ENCODE measurements around the gene BTBD16.

The BTBD16 gene

DNA sequence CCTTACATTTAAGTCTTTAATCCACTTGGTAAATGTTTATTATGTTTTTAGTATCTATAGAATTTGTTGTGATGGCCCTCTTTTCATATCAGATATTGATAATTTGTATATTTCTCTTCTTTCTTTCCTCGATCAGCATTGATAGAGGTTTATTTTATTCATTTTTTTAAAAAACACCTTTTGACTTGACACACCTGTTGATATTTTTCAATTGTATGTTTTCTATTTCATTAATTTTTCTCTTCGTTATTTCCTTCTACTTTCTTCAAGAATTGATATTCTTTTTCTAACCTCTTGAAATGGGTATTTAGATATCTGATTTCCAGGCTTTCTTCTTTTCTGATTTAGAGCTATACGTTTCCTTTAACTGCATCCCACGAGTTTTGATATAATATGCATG, 50.9 kb downstream of the BTBD16 start:
- FAIRE-seq (no peak), DNase-seq (ENCODE audit: insufficient read length, low spot score) (no peak)
- no peak for TF ChIP-seq PAX5 (IDR thresholded peaks at IDR 0.05; ENCODE audit: insufficient read depth, low read length, severe bottlenecking)
- no peak for TF ChIP-seq POU2F2 (IDR thresholded peaks at IDR 0.05; ENCODE audit: low read depth, low read length)
- no peak for TF ChIP-seq TAF1 (IDR thresholded peaks at IDR 0.05; ENCODE audit: low read depth, low read length)
- no peak for TF ChIP-seq POLR2A (IDR thresholded peaks at IDR 0.05; ENCODE audit: low read depth, low read length)

DNA sequence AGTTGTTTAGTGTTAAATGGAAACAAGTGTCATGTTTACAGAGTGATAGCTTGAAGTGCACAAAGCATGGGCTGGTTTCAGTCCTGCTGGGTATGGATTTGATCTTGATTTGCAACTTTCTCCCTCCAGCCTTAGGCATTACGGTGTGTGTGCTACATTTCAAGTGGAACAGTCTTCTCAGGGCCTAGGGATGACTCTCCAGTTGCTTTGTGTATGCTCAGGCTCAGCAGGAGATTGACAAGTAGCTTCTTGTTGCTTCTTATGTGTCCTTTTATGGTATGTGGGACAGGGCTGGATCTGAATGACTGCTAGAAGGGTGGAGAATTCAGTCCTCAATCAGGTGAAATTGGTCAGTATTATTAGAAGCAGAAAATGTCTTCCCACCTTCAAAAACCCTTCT, 52.1 kb downstream of the BTBD16 start:
- DNase-seq (ENCODE audit: insufficient read length, low spot score): no peak
- no peak for TF ChIP-seq PAX5 (IDR thresholded peaks at IDR 0.05; ENCODE audit: insufficient read depth, low read length, severe bottlenecking)
- no peak for TF ChIP-seq POLR2AphosphoS5 (IDR thresholded peaks at IDR 0.05; ENCODE audit: low read depth, low read length)
- no peak for TF ChIP-seq POLR2A (IDR thresholded peaks at IDR 0.05; ENCODE audit: low read depth, low read length)
- TF ChIP-seq POU2F2 (IDR thresholded peaks at IDR 0.05; ENCODE audit: low read depth, low read length): no peak
- no peak for TF ChIP-seq SPI1 (IDR thresholded peaks at IDR 0.05; ENCODE audit: low read depth, low read length)
- TF ChIP-seq TAF1 (IDR thresholded peaks at IDR 0.05; ENCODE audit: low read depth, low read length): no peak
- FAIRE-seq: no peak

DNA sequence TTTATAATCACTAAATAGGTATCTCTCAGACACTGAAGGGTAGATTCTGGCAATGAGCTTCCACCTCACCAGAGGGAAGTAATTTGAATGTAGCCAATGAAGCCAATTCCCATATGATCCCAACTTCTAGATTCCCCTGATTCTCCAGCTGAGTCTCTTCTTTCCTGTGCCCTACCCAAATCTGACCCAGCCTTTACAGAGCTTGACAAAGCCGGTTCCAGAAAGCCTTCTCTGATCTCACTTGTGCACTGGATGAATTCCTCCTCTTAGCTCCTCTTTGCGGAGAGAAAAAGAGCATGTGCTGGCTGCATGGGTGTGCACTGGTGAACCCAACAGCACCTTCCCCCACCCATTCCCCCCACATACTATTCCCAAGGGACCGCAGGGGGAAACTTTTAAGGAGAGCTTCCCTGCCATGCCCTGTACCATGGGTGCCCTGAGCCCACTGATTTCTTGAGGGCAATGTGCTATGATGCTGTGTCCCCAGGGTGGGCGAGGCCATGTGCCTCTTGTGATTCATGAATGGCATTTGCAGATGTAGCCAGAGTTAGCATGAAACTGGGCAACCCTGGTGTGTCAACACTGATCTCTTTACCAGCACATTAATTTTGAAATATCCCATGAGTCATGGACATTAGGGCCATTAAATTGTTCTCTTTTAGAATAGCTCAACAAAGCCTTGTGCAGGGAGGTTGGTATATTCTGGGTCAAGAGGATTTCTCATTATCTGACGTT, 53.0 kb downstream of the BTBD16 start:
- TF ChIP-seq PAX5 (IDR thresholded peaks at IDR 0.05; ENCODE audit: insufficient read depth, low read length, severe bottlenecking) (no peak), POLR2AphosphoS5 (IDR thresholded peaks at IDR 0.05; ENCODE audit: low read depth, low read length) (no peak), POLR2A (IDR thresholded peaks at IDR 0.05; ENCODE audit: low read depth, low read length) (no peak), TAF1 (IDR thresholded peaks at IDR 0.05; ENCODE audit: low read depth, low read length) (no peak)
- no peak for DNase-seq (ENCODE audit: insufficient read length, low spot score)
- FAIRE-seq: no peak

DNA sequence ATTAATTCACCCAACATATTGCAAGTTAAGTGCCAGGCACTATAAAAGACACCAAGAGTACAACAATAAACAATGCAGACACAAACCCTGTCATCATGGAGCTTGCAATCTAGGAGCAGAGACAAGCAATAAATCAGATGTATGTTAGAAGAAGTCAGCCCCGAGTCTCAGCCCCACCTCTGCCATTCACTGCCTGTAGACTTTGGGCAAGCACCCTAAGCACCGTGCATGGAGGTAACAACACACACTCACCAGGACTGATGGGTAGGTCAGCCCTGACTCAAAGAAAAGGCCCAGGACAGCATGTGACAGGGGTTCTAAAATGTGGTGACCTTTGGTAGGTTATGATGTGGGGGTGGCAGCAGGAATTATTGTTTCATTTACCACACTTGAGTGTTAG, 54.1 kb downstream of the BTBD16 start:
- DNase-seq (ENCODE audit: insufficient read length, low spot score) (no peak), FAIRE-seq (no peak)
- TF ChIP-seq POLR2AphosphoS5 (IDR thresholded peaks at IDR 0.05; ENCODE audit: low read depth, low read length): no peak
- no peak for TF ChIP-seq POU2F2 (IDR thresholded peaks at IDR 0.05; ENCODE audit: low read depth, low read length)
- TF ChIP-seq SPI1 (IDR thresholded peaks at IDR 0.05; ENCODE audit: low read depth, low read length): no peak
- no peak for TF ChIP-seq TAF1 (IDR thresholded peaks at IDR 0.05; ENCODE audit: low read depth, low read length)
- TF ChIP-seq PAX5 (IDR thresholded peaks at IDR 0.05; ENCODE audit: insufficient read depth, low read length, severe bottlenecking): no peak
- TF ChIP-seq POLR2A (IDR thresholded peaks at IDR 0.05; ENCODE audit: low read depth, low read length): no peak

DNA sequence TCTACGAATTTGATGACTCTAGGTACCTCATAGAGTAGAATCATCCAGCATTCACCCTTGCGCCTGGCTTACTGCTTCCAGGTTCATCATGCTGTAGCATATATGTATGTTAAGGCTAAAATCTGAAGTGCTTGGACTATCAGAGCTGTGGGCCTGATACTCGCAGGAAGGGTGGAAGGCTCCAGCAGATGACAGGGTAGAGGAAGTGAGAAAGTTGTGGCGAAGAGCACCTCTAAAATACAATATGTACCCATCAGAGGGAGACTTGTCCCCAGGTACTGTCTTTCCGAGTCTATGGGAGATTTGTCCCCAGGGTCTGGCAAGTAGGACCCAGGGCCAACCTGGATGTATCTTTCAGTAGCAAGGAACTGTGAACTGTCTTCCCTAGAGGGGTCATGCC, 55.3 kb downstream of the BTBD16 start:
- TF ChIP-seq SPI1 (IDR thresholded peaks at IDR 0.05; ENCODE audit: low read depth, low read length): peak; percentile 92
- TF ChIP-seq PAX5 (IDR thresholded peaks at IDR 0.05; ENCODE audit: insufficient read depth, low read length, severe bottlenecking): no peak
- no peak for TF ChIP-seq TAF1 (IDR thresholded peaks at IDR 0.05; ENCODE audit: low read depth, low read length)
- TF ChIP-seq POU2F2 (IDR thresholded peaks at IDR 0.05; ENCODE audit: low read depth, low read length): no peak
- no peak for TF ChIP-seq POLR2A (IDR thresholded peaks at IDR 0.05; ENCODE audit: low read depth, low read length)
- FAIRE-seq (no peak), DNase-seq (ENCODE audit: insufficient read length, low spot score) (peak; percentile 29)

DNA sequence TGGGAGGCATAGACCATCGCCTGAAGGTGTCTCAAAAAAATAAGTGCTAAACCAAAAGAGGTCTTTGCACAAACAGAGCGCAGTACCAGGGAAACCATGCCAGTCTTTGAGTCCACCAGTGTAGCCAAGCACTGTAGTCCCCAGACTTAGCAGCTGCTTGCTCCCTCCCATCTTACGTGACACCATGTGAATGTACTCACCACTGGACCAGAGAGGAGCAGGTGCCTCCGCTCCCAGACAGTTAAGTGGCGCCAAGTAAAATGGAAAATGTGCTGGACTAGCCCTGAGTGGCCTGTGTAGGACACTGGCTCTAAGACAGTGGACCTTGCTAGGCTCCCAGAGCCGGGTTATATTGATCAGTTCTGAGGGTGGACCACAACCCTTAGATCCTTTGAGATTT, 55.7 kb downstream of the BTBD16 start:
- DNase-seq (ENCODE audit: insufficient read length, low spot score): no peak
- peak; percentile 48 for FAIRE-seq
- no peak for TF ChIP-seq POLR2A (IDR thresholded peaks at IDR 0.05; ENCODE audit: low read depth, low read length)
- no peak for TF ChIP-seq SPI1 (IDR thresholded peaks at IDR 0.05; ENCODE audit: low read depth, low read length)
- no peak for TF ChIP-seq PAX5 (IDR thresholded peaks at IDR 0.05; ENCODE audit: insufficient read depth, low read length, severe bottlenecking)
- no peak for TF ChIP-seq TAF1 (IDR thresholded peaks at IDR 0.05; ENCODE audit: low read depth, low read length)
- no peak for TF ChIP-seq POU2F2 (IDR thresholded peaks at IDR 0.05; ENCODE audit: low read depth, low read length)
- TF ChIP-seq POLR2AphosphoS5 (IDR thresholded peaks at IDR 0.05; ENCODE audit: low read depth, low read length): no peak

DNA sequence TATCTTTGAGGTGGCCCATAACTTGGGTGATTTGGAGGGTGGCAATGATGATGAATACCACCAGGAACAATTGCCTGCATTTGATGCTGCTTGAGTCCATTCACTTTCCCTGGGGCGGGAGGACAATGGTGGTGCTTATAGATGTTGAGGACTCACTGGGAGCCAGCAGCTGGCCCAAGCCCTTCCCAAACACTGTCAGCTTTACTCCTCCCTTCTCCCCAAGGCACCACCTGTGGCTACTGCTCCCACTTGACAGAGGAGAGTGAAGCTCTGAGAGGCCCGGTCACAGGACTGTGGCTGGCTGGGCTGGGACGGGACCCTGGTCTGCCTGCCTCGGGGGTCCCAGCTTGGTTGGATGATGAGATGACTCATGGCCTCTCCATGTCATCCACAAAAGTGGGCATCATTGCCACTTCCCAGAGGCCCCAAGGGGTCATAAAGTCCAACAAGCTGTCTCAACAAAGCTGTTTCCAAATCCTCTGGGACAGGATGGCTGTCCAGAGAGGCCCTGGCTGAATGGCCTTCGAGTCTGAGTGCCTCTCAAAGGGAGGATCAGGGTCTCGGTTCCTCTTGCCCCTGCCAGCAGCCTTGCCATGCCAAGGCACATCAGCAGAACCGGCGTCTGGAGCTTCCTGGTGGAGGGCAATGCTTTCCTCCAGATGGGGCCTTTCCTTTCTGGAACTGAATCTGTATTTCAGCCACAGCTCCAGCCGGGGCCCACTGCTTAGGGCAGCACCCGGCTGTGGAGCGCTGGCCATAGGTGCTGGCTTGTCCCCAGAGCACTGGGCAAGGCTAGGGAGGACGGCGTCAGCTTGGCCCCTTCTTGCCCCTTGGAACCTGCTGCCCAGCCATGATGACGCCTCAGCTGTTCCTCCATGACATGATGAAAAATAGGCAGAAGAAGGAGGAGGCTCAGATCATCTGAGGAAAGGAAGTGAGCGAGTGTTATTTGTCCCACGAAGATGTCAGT, 56.4 kb downstream of the BTBD16 start:
- no peak for DNase-seq (ENCODE audit: insufficient read length, low spot score)
- no peak for TF ChIP-seq POLR2A (IDR thresholded peaks at IDR 0.05; ENCODE audit: low read depth, low read length)
- no peak for TF ChIP-seq TAF1 (IDR thresholded peaks at IDR 0.05; ENCODE audit: low read depth, low read length)
- FAIRE-seq: no peak

DNA sequence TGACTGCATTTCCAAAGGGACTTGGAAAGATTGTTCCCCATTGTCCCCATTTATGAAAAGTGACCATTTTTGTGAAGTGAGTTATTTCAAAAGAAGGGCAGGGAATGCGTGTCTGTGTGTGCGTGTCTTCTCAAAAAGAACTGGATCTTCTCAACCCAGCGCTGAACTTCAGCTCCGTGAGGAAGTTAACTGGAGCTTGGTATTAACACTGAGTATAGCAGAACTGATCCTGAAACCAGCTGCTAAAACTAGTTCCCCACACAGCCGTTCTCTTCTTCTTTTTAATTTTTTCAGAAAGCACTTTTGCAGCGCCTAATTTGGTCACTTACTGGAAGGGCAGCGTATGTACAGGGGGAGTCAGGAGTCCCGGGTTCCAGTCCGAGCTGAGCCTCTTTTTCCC, 57.6 kb downstream of the BTBD16 start:
- peak; percentile 31 for FAIRE-seq
- TF ChIP-seq SPI1 (IDR thresholded peaks at IDR 0.05; ENCODE audit: low read depth, low read length) (peak; percentile 67), POU2F2 (IDR thresholded peaks at IDR 0.05; ENCODE audit: low read depth, low read length) (no peak), PAX5 (IDR thresholded peaks at IDR 0.05; ENCODE audit: insufficient read depth, low read length, severe bottlenecking) (no peak), TAF1 (IDR thresholded peaks at IDR 0.05; ENCODE audit: low read depth, low read length) (no peak)
- DNase-seq (ENCODE audit: insufficient read length, low spot score): no peak

DNA sequence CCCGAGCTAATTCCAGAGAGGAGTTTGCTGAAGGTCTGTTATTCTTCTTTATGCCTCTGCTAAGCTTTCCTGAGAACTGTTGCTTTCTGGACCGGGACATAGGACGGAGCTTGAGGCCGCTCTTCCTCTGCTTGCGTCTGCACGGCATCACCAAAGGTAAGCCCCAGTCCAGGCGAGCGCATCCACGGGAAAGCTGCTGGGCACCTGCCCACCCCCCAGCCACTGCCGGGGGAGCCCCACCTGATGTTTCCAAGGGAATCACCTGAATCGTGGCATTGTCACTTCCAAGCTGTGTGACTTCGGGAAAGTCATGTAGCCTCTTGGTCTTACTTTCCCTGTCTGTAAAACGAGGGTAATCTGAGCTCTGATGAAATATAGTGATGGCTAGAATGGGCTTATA, 58.3 kb downstream of the BTBD16 start:
- TF ChIP-seq SPI1 (IDR thresholded peaks at IDR 0.05; ENCODE audit: low read depth, low read length) (no peak), POLR2A (IDR thresholded peaks at IDR 0.05; ENCODE audit: low read depth, low read length) (no peak), TAF1 (IDR thresholded peaks at IDR 0.05; ENCODE audit: low read depth, low read length) (no peak), PAX5 (IDR thresholded peaks at IDR 0.05; ENCODE audit: insufficient read depth, low read length, severe bottlenecking) (no peak), POU2F2 (IDR thresholded peaks at IDR 0.05; ENCODE audit: low read depth, low read length) (no peak), POLR2AphosphoS5 (IDR thresholded peaks at IDR 0.05; ENCODE audit: low read depth, low read length) (no peak)
- FAIRE-seq (no peak), DNase-seq (ENCODE audit: insufficient read length, low spot score) (no peak)
